ENCODE measurements around the gene TPD52L1. TPM values are rescaled to one million over a fixed set of nuclear protein-coding genes. Genes with fewer than 3 reads are reported as not detected.

Gene TPD52L1
- 1 to 10 TPM; 2.2 to 5.2 (median 4.4) TPM for polyA plus RNA-seq

- Mint-ChIP-seq H3K27ac (peak within 1 kb of the TSS in 1 of 6 donors; percentile 20), H3K9me3 (no peaks in the 10 kb centered on the region), H3K27me3 (ENCODE audit: low read depth in 3 of 3) (peaks cover 9 to 17% (median 11%) of the 10 kb centered on the region in 3 donors), H3K36me3 (no peaks in the 10 kb centered on the region), H3K4me1 (peaks cover 7 to 18% of the 10 kb centered on the region in 2 donors), H3K4me3 (peak within 1 kb of the TSS; percentile 80 to 84 (median 81))
- peak; percentile 46 to 59 (median 53) for DNase-seq
These were observed at the start of gene TPD52L1 for GRCh38 chr6:125153391-125154117. TPD52L1 (plus strand) TSS chr6:125153773; CDS start chr6:125153952, 179 bp downstream.

GRCh38 chr6:125104425-125104824 lies 49.1 kb upstream of the TPD52L1 start:
- Mint-ChIP-seq H3K4me1 (peaks cover 6 to 9% of the 10 kb centered on the region in 2 donors), H3K4me3 (no peak overlapping the region), H3K27me3 (ENCODE audit: low read depth in 3 of 3) (peaks cover 0 to 4% (median 0%) of the 10 kb centered on the region in 3 donors), H3K9me3 (peaks cover 0 to 6% (median 2%) of the 10 kb centered on the region in 6 donors), H3K36me3 (peaks cover 0 to 2% (median 0%) of the 10 kb centered on the region in 3 donors), H3K27ac (no peak overlapping the region)
- DNase-seq = no peak

GRCh38 chr6:125107048-125107447 lies 46.5 kb upstream of the TPD52L1 start:
- Mint-ChIP-seq H3K36me3 (peaks cover 17 to 22% (median 17%) of the 10 kb centered on the region in 3 donors), H3K4me3 (no peak overlapping the region), H3K9me3 (peaks cover 12 to 32% (median 26%) of the 10 kb centered on the region in 6 donors), H3K4me1 (no peaks in the 10 kb centered on the region), H3K27me3 (ENCODE audit: low read depth in 3 of 3) (peaks cover 0 to 4% (median 0%) of the 10 kb centered on the region in 3 donors), H3K27ac (no peak overlapping the region)
- no peak for DNase-seq

GRCh38 chr6:125107896-125108295 lies 45.7 kb upstream of the TPD52L1 start:
- peaks cover 17 to 22% (median 22%) of the 10 kb centered on the region in 3 donors for H3K36me3 Mint-ChIP-seq
- peaks cover 12 to 35% (median 29%) of the 10 kb centered on the region in 6 donors for H3K9me3 Mint-ChIP-seq

GRCh38 chr6:125110056-125110455 lies 43.5 kb upstream of the TPD52L1 start:
- Mint-ChIP-seq H3K9me3 (peaks cover 12 to 35% (median 29%) of the 10 kb centered on the region in 6 donors), H3K27me3 (ENCODE audit: low read depth in 3 of 3) (peaks cover 0 to 2% (median 0%) of the 10 kb centered on the region in 3 donors), H3K36me3 (peaks cover 17 to 22% (median 22%) of the 10 kb centered on the region in 3 donors), H3K4me1 (no peaks in the 10 kb centered on the region), H3K4me3 (no peak overlapping the region), H3K27ac (no peak overlapping the region)
- DNase-seq = no peak

More at GRCh38 chr6:125107896-125108295, 45.7 kb upstream of the TPD52L1 start:
- DNase-seq = no peak
- H3K4me3 Mint-ChIP-seq = no peak overlapping the region
- H3K27me3 Mint-ChIP-seq (ENCODE audit: low read depth in 3 of 3) = peaks cover 0 to 4% (median 0%) of the 10 kb centered on the region in 3 donors
- H3K27ac Mint-ChIP-seq = no peak overlapping the region
- no peaks in the 10 kb centered on the region for H3K4me1 Mint-ChIP-seq

- peaks cover 0 to 2% (median 0%) of the 10 kb centered on the region in 3 donors for H3K27me3 Mint-ChIP-seq (ENCODE audit: low read depth in 3 of 3)
- H3K4me1 Mint-ChIP-seq = no peaks in the 10 kb centered on the region
- DNase-seq = no peak
- H3K27ac Mint-ChIP-seq = no peak overlapping the region
- H3K36me3 Mint-ChIP-seq = peaks cover 17 to 22% (median 22%) of the 10 kb centered on the region in 3 donors
- H3K4me3 Mint-ChIP-seq = peak overlapping the region in 1 of 5 donors; percentile 17
- H3K9me3 Mint-ChIP-seq = peaks cover 12 to 35% (median 29%) of the 10 kb centered on the region in 6 donors
These were observed 42.2 kb upstream of the TPD52L1 start for GRCh38 chr6:125111219-125111983.

GRCh38 chr6:125112934-125113333 lies 40.6 kb upstream of the TPD52L1 start:
- no peak for DNase-seq
- Mint-ChIP-seq H3K27ac (no peak overlapping the region), H3K36me3 (peaks cover 17 to 22% (median 22%) of the 10 kb centered on the region in 3 donors), H3K27me3 (ENCODE audit: low read depth in 3 of 3) (peaks cover 0 to 3% (median 2%) of the 10 kb centered on the region in 3 donors), H3K9me3 (peaks cover 12 to 35% (median 29%) of the 10 kb centered on the region in 6 donors), H3K4me1 (no peaks in the 10 kb centered on the region), H3K4me3 (no peak overlapping the region)

- Mint-ChIP-seq H3K4me3 (no peak overlapping the region), H3K27me3 (ENCODE audit: low read depth in 3 of 3) (peaks cover 0 to 3% (median 1%) of the 10 kb centered on the region in 3 donors), H3K27ac (no peak overlapping the region), H3K9me3 (peaks cover 12 to 32% (median 27%) of the 10 kb centered on the region in 6 donors), H3K36me3 (peaks cover 17 to 22% (median 21%) of the 10 kb centered on the region in 3 donors), H3K4me1 (no peaks in the 10 kb centered on the region)
- peak; percentile 26 to 36 (median 29) for DNase-seq
These were observed 39.2 kb upstream of the TPD52L1 start for GRCh38 chr6:125114248-125114858.

GRCh38 chr6:125116170-125116569 lies 37.4 kb upstream of the TPD52L1 start:
- Mint-ChIP-seq H3K27ac (no peak overlapping the region), H3K36me3 (peaks cover 3 to 11% (median 5%) of the 10 kb centered on the region in 3 donors)

GRCh38 chr6:125116710-125117109 lies 36.9 kb upstream of the TPD52L1 start:
- H3K27me3 Mint-ChIP-seq (ENCODE audit: low read depth in 3 of 3) = peaks cover 0 to 3% (median 2%) of the 10 kb centered on the region in 3 donors
- H3K4me1 Mint-ChIP-seq = no peaks in the 10 kb centered on the region
- peaks cover 0 to 9% (median 7%) of the 10 kb centered on the region in 6 donors for H3K9me3 Mint-ChIP-seq
- H3K27ac Mint-ChIP-seq = no peak overlapping the region
- peaks cover 0 to 5% (median under 1%) of the 10 kb centered on the region in 3 donors for H3K36me3 Mint-ChIP-seq
- DNase-seq = no peak
- no peak overlapping the region for H3K4me3 Mint-ChIP-seq

More at GRCh38 chr6:125116170-125116569, 37.4 kb upstream of the TPD52L1 start:
- no peak for DNase-seq
- peaks cover 3 to 14% (median 13%) of the 10 kb centered on the region in 6 donors for H3K9me3 Mint-ChIP-seq
- no peak overlapping the region for H3K4me3 Mint-ChIP-seq
- peaks cover 0 to 3% (median 2%) of the 10 kb centered on the region in 3 donors for H3K27me3 Mint-ChIP-seq (ENCODE audit: low read depth in 3 of 3)
- H3K4me1 Mint-ChIP-seq = no peaks in the 10 kb centered on the region

GRCh38 chr6:125117818-125118217 lies 35.8 kb upstream of the TPD52L1 start:
- peaks cover 0 to 3% (median 2%) of the 10 kb centered on the region in 3 donors for H3K27me3 Mint-ChIP-seq (ENCODE audit: low read depth in 3 of 3)
- H3K4me1 Mint-ChIP-seq = no peaks in the 10 kb centered on the region
- H3K4me3 Mint-ChIP-seq = no peak overlapping the region
- H3K27ac Mint-ChIP-seq = no peak overlapping the region
- no peaks in the 10 kb centered on the region for H3K36me3 Mint-ChIP-seq
- peaks cover 0 to 2% (median 0%) of the 10 kb centered on the region in 6 donors for H3K9me3 Mint-ChIP-seq
- DNase-seq = no peak

- H3K27ac Mint-ChIP-seq = no peak overlapping the region
- no peaks in the 10 kb centered on the region for H3K4me1 Mint-ChIP-seq
- no peak overlapping the region for H3K4me3 Mint-ChIP-seq
- peaks cover 0 to 5% (median 2%) of the 10 kb centered on the region in 3 donors for H3K27me3 Mint-ChIP-seq (ENCODE audit: low read depth in 3 of 3)
- DNase-seq = no peak
- peaks cover 0 to 3% (median 0%) of the 10 kb centered on the region in 6 donors for H3K9me3 Mint-ChIP-seq
- no peaks in the 10 kb centered on the region for H3K36me3 Mint-ChIP-seq
These were observed 33.5 kb upstream of the TPD52L1 start for GRCh38 chr6:125120054-125120590.

GRCh38 chr6:125121894-125122293 lies 31.7 kb upstream of the TPD52L1 start:
- no peak for DNase-seq
- no peaks in the 10 kb centered on the region for H3K4me1 Mint-ChIP-seq

More at GRCh38 chr6:125121894-125122293, 31.7 kb upstream of the TPD52L1 start:
- no peak overlapping the region for H3K4me3 Mint-ChIP-seq
- H3K27ac Mint-ChIP-seq = no peak overlapping the region
- peaks cover 2 to 5% (median 2%) of the 10 kb centered on the region in 3 donors for H3K27me3 Mint-ChIP-seq (ENCODE audit: low read depth in 3 of 3)
- no peaks in the 10 kb centered on the region for H3K36me3 Mint-ChIP-seq
- H3K9me3 Mint-ChIP-seq = peaks cover 0 to 3% (median 0%) of the 10 kb centered on the region in 6 donors

All from immature natural killer cell (primary cell).